ENCODE results near the gene KRTCAP2. TPM values are rescaled to one million over a fixed set of nuclear protein-coding genes. Genes with fewer than 3 reads are reported as not detected.
"Not testable (repeated sequence)": the region's sequence is repeated elsewhere in the genome, so short reads cannot be mapped to it uniquely, and the experiment has no call there.

KRTCAP2 gene
- total RNA-seq, 1 donor from 2014 or later, result 104 TPM

- no peaks in the 10 kb centered on the region for H3K9me3 ChIP-seq (ENCODE audit: control insufficient read depth in 3 of 3, low read length in 3 of 3)
- peak overlapping the region; percentile 76 to 82 (median 79) for H3K9ac ChIP-seq (ENCODE audit: low read depth in 1 of 3, low read length in 3 of 3)
- H3K4me3 ChIP-seq (ENCODE audit: low read length in 3 of 3), result peak overlapping the region; percentile 71 to 77 (median 74)
- H3K36me3 ChIP-seq (ENCODE audit: control insufficient read depth in 3 of 3, insufficient read depth in 3 of 3, low read length in 3 of 3), result peaks cover 0 to 3% (median under 1%) of the 10 kb centered on the region in 3 donors
- H3K4me1 ChIP-seq (ENCODE audit: control insufficient read depth in 3 of 3, insufficient read depth in 3 of 3, low read length in 3 of 3), result peaks cover 29 to 40% (median 33%) of the 10 kb centered on the region in 3 donors
- H3K27ac ChIP-seq (ENCODE audit: low read depth, low read length), result peak overlapping the region; percentile 83
- peaks cover 0 to 4% (median 3%) of the 10 kb centered on the region in 3 donors for H3K27me3 ChIP-seq (ENCODE audit: control insufficient read depth in 3 of 3, insufficient read depth in 3 of 3, low read length in 3 of 3)
These were observed 19.5 kb upstream of the KRTCAP2 start for GRCh38 chr1:155192346-155193274.

GRCh38 chr1:155191904-155192303 lies 18.8 kb upstream of the KRTCAP2 start:
- peaks cover 0 to 4% (median 3%) of the 10 kb centered on the region in 3 donors for H3K27me3 ChIP-seq (ENCODE audit: control insufficient read depth in 3 of 3, insufficient read depth in 3 of 3, low read length in 3 of 3)
- H3K9ac ChIP-seq (ENCODE audit: low read depth in 1 of 3, low read length in 3 of 3), result no peak overlapping the region
- H3K4me1 ChIP-seq (ENCODE audit: control insufficient read depth in 3 of 3, insufficient read depth in 3 of 3, low read length in 3 of 3), result peaks cover 24 to 33% (median 26%) of the 10 kb centered on the region in 3 donors
- no peaks in the 10 kb centered on the region for H3K9me3 ChIP-seq (ENCODE audit: control insufficient read depth in 3 of 3, low read length in 3 of 3)
- H3K27ac ChIP-seq (ENCODE audit: low read depth, low read length), result no peak overlapping the region
- no peak overlapping the region for H3K4me3 ChIP-seq (ENCODE audit: low read length in 3 of 3)
- H3K36me3 ChIP-seq (ENCODE audit: control insufficient read depth in 3 of 3, insufficient read depth in 3 of 3, low read length in 3 of 3), result peaks cover 0 to 2% (median 0%) of the 10 kb centered on the region in 3 donors

GRCh38 chr1:155189926-155190325 lies 16.8 kb upstream of the KRTCAP2 start:
- H3K36me3 ChIP-seq (ENCODE audit: control insufficient read depth in 3 of 3, insufficient read depth in 3 of 3, low read length in 3 of 3); H3K27me3 ChIP-seq (ENCODE audit: control insufficient read depth in 3 of 3, insufficient read depth in 3 of 3, low read length in 3 of 3); H3K27ac ChIP-seq (ENCODE audit: low read depth, low read length); H3K9me3 ChIP-seq (ENCODE audit: control insufficient read depth in 3 of 3, low read length in 3 of 3); H3K9ac ChIP-seq (ENCODE audit: low read depth in 1 of 3, low read length in 3 of 3); H3K4me3 ChIP-seq (ENCODE audit: low read length in 3 of 3): not testable (repeated sequence)
- peaks cover 25 to 32% (median 28%) of the 10 kb centered on the region in 3 donors for H3K4me1 ChIP-seq (ENCODE audit: control insufficient read depth in 3 of 3, insufficient read depth in 3 of 3, low read length in 3 of 3)

DNA sequence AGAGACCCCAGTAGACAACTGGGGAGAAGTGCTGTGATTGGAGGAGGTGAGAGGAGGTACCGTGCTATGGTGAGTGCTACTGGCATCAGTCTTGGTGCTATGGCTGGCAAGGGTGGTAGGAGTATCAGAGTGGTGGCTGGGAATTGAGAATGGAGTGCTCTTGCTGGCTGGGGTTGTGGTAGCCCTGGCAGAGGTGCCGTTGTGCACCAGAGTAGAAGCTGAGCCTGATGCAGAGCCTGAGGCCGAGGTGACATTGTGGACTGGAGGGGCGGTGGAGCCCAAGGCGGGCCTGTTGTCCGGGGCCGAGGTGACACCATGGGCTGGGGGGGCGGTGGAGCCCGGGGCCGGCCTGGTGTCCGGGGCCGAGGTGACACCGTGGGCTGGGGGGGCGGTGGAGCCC lies 15.2 kb upstream of the KRTCAP2 start:
- H3K27me3 ChIP-seq (ENCODE audit: control insufficient read depth in 3 of 3, insufficient read depth in 3 of 3, low read length in 3 of 3), result no peaks in the 10 kb centered on the region

DNA sequence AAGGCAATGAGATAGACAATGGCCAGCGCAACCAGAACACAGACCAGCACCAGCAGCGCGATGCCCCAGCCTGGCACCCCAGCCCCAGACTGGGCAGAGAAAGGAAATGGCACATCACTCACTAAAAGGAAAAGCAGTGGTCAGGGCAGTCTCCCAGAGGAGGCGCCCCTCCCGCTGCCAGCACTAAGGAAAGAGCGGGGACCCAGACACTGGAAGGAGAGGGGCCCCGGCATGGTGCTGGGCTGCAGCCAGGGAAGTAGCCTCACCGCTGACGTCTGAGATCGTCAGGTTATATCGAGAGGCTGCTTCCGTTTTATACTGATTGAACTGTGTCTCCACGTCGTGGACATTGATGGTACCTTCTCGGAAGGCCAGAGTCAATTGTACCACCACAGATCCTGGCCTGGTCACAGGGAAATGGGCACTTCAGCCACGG lies 14.4 kb upstream of the KRTCAP2 start:
- H3K27ac ChIP-seq (ENCODE audit: low read depth, low read length), result no peak overlapping the region
- H3K4me3 ChIP-seq (ENCODE audit: low read length in 3 of 3), result no peak overlapping the region
- peaks cover 17 to 27% (median 17%) of the 10 kb centered on the region in 3 donors for H3K4me1 ChIP-seq (ENCODE audit: control insufficient read depth in 3 of 3, insufficient read depth in 3 of 3, low read length in 3 of 3)

More for the DNA sequence above, 15.2 kb upstream of the KRTCAP2 start:
- H3K4me3 ChIP-seq (ENCODE audit: low read length in 3 of 3), result no peak overlapping the region
- H3K4me1 ChIP-seq (ENCODE audit: control insufficient read depth in 3 of 3, insufficient read depth in 3 of 3, low read length in 3 of 3), result peaks cover 20 to 31% (median 21%) of the 10 kb centered on the region in 3 donors
- H3K9me3 ChIP-seq (ENCODE audit: control insufficient read depth in 3 of 3, low read length in 3 of 3), result no peaks in the 10 kb centered on the region
- no peak overlapping the region for H3K9ac ChIP-seq (ENCODE audit: low read depth in 1 of 3, low read length in 3 of 3)
- no peaks in the 10 kb centered on the region for H3K36me3 ChIP-seq (ENCODE audit: control insufficient read depth in 3 of 3, insufficient read depth in 3 of 3, low read length in 3 of 3)
- no peak overlapping the region for H3K27ac ChIP-seq (ENCODE audit: low read depth, low read length)

GRCh38 chr1:155186794-155187455 lies 13.8 kb upstream of the KRTCAP2 start:
- no peak overlapping the region for H3K9ac ChIP-seq (ENCODE audit: low read depth in 1 of 3, low read length in 3 of 3)
- no peak overlapping the region for H3K27ac ChIP-seq (ENCODE audit: low read depth, low read length)
- H3K4me1 ChIP-seq (ENCODE audit: control insufficient read depth in 3 of 3, insufficient read depth in 3 of 3, low read length in 3 of 3), result peaks cover 17 to 27% (median 17%) of the 10 kb centered on the region in 3 donors
- no peaks in the 10 kb centered on the region for H3K9me3 ChIP-seq (ENCODE audit: control insufficient read depth in 3 of 3, low read length in 3 of 3)
- no peak overlapping the region for H3K4me3 ChIP-seq (ENCODE audit: low read length in 3 of 3)
- H3K36me3 ChIP-seq (ENCODE audit: control insufficient read depth in 3 of 3, insufficient read depth in 3 of 3, low read length in 3 of 3), result no peaks in the 10 kb centered on the region
- H3K27me3 ChIP-seq (ENCODE audit: control insufficient read depth in 3 of 3, insufficient read depth in 3 of 3, low read length in 3 of 3), result no peaks in the 10 kb centered on the region

More for the DNA sequence above, 14.4 kb upstream of the KRTCAP2 start:
- H3K9ac ChIP-seq (ENCODE audit: low read depth in 1 of 3, low read length in 3 of 3), result no peak overlapping the region
- no peaks in the 10 kb centered on the region for H3K27me3 ChIP-seq (ENCODE audit: control insufficient read depth in 3 of 3, insufficient read depth in 3 of 3, low read length in 3 of 3)
- no peaks in the 10 kb centered on the region for H3K9me3 ChIP-seq (ENCODE audit: control insufficient read depth in 3 of 3, low read length in 3 of 3)
- no peaks in the 10 kb centered on the region for H3K36me3 ChIP-seq (ENCODE audit: control insufficient read depth in 3 of 3, insufficient read depth in 3 of 3, low read length in 3 of 3)

DNA sequence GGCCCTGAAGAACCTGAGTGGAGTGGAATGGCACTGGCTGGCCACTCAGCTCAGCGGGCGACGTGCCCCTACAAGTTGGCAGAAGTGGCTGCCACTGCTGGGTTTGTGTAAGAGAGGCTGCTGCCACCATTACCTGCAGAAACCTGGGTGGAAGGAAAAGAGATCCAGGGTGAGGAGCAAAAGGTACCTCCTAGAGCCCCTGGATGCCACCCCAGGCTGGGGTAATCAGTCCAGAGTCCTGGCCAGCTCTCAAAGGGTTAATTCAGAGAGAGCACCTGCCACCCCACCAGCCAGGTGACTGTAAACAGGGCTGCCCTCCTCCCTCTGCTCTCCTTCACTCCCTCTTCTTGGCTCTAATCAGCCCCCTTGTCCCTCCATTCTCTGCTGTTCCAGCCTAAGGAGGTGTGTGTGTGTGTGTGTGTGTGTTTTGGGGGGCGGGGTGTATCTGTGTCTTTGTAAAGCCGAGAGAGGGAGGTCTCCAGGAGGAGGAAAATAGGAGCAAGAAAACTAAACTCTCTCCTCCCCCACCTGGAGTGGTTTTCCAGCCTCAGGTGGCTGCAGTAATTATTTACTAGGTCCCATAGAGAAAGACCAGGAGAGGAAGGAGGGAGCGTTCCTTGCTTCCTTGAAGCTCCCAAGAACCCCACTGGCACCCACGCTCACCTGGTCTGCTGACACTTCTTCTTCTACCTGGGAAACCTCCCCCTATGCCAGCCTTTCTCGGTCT lies 13.1 kb upstream of the KRTCAP2 start:
- H3K27ac ChIP-seq (ENCODE audit: low read depth, low read length), result peak overlapping the region; percentile 74
- H3K4me1 ChIP-seq (ENCODE audit: control insufficient read depth in 3 of 3, insufficient read depth in 3 of 3, low read length in 3 of 3), result peaks cover 17 to 27% (median 17%) of the 10 kb centered on the region in 3 donors
- no peaks in the 10 kb centered on the region for H3K27me3 ChIP-seq (ENCODE audit: control insufficient read depth in 3 of 3, insufficient read depth in 3 of 3, low read length in 3 of 3)
- peak overlapping the region in 1 of 3 donors; percentile 16 for H3K9ac ChIP-seq (ENCODE audit: low read depth in 1 of 3, low read length in 3 of 3)
- no peak overlapping the region for H3K4me3 ChIP-seq (ENCODE audit: low read length in 3 of 3)
- no peaks in the 10 kb centered on the region for H3K36me3 ChIP-seq (ENCODE audit: control insufficient read depth in 3 of 3, insufficient read depth in 3 of 3, low read length in 3 of 3)
- H3K9me3 ChIP-seq (ENCODE audit: control insufficient read depth in 3 of 3, low read length in 3 of 3), result no peaks in the 10 kb centered on the region

- H3K9me3 ChIP-seq (ENCODE audit: control insufficient read depth in 3 of 3, low read length in 3 of 3), result no peaks in the 10 kb centered on the region
- no peaks in the 10 kb centered on the region for H3K27me3 ChIP-seq (ENCODE audit: control insufficient read depth in 3 of 3, insufficient read depth in 3 of 3, low read length in 3 of 3)
- H3K4me1 ChIP-seq (ENCODE audit: control insufficient read depth in 3 of 3, insufficient read depth in 3 of 3, low read length in 3 of 3), result peaks cover 17 to 27% (median 17%) of the 10 kb centered on the region in 3 donors
- H3K9ac ChIP-seq (ENCODE audit: low read depth in 1 of 3, low read length in 3 of 3), result peak overlapping the region in 2 of 3 donors; percentile 46 to 68
- H3K4me3 ChIP-seq (ENCODE audit: low read length in 3 of 3), result no peak overlapping the region
- H3K36me3 ChIP-seq (ENCODE audit: control insufficient read depth in 3 of 3, insufficient read depth in 3 of 3, low read length in 3 of 3), result no peaks in the 10 kb centered on the region
- H3K27ac ChIP-seq (ENCODE audit: low read depth, low read length), result peak overlapping the region; percentile 74
These were observed 12.6 kb upstream of the KRTCAP2 start for GRCh38 chr1:155185783-155186066.

DNA sequence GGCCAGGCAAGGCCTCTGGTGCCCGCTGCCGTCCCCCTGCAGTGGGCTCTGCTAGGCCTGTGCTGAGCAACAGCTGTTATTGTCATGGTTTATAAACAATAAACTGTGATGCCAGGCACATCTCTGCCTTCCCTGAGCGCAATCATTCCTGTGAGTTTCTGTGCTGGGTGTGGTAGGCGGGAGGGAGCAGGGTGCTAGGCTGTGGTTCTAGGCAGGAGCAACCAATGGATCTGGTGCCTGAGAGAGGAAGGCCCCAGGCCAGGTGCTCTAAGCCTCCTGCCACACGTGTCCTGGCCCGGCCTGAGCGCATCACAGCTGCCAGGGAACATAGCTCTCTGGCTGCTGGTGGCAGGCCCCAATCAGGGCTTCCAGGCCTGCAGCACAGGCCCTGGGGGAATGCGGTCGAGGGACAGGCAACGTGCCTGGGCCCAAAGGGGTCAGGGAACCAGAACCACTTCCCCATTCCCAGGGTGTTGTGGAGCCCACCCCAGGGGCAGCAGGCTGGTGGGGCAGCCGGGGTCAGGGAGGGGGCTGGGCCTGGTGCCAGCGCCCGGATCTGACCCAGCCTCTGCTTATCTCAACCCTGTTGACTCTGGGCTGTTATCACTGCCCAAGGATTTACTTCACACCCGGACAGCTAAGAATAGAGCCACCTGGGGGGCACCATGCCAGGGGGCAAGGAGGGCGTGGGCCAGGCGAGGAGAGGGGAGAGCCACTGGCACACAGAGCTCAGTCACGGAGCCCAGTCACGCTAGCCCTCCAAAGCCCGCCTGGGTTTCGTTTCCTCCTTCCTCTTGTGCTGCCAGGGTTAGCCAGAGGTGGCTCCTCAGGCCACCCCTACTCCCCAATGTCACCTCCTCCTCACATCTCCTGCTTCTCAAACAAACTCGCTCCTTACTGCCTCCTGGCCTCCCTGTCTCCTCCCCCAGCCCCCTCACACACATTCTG lies 12.0 kb upstream of the KRTCAP2 start:
- Histone ChIP-seq H3K4me3 (ENCODE audit: low read length in 3 of 3) (no peak overlapping the region), H3K36me3 (ENCODE audit: control insufficient read depth in 3 of 3, insufficient read depth in 3 of 3, low read length in 3 of 3) (no peaks in the 10 kb centered on the region), H3K9ac (ENCODE audit: low read depth in 1 of 3, low read length in 3 of 3) (peak overlapping the region; percentile 46 to 68 (median 57)), H3K27me3 (ENCODE audit: control insufficient read depth in 3 of 3, insufficient read depth in 3 of 3, low read length in 3 of 3) (no peaks in the 10 kb centered on the region), H3K4me1 (ENCODE audit: control insufficient read depth in 3 of 3, insufficient read depth in 3 of 3, low read length in 3 of 3) (peaks cover 17 to 27% (median 17%) of the 10 kb centered on the region in 3 donors), H3K27ac (ENCODE audit: low read depth, low read length) (peak overlapping the region; percentile 74), H3K9me3 (ENCODE audit: control insufficient read depth in 3 of 3, low read length in 3 of 3) (no peaks in the 10 kb centered on the region)

Data from skeletal muscle tissue (tissue), 4 donors.